NCI-H1105 (cell line): Measurements from ENCODE around the gene AP4E1.
"Not testable (repeated sequence)": the region's sequence is repeated elsewhere in the genome, so short reads cannot be mapped to it uniquely, and the experiment has no call there.

ENCODE experiments used
- DNase-seq: peaks from one replicate; lab custom pipeline; 2025; lab: John Stamatoyannopoulos, UW

AP4E1 gene

DNA sequence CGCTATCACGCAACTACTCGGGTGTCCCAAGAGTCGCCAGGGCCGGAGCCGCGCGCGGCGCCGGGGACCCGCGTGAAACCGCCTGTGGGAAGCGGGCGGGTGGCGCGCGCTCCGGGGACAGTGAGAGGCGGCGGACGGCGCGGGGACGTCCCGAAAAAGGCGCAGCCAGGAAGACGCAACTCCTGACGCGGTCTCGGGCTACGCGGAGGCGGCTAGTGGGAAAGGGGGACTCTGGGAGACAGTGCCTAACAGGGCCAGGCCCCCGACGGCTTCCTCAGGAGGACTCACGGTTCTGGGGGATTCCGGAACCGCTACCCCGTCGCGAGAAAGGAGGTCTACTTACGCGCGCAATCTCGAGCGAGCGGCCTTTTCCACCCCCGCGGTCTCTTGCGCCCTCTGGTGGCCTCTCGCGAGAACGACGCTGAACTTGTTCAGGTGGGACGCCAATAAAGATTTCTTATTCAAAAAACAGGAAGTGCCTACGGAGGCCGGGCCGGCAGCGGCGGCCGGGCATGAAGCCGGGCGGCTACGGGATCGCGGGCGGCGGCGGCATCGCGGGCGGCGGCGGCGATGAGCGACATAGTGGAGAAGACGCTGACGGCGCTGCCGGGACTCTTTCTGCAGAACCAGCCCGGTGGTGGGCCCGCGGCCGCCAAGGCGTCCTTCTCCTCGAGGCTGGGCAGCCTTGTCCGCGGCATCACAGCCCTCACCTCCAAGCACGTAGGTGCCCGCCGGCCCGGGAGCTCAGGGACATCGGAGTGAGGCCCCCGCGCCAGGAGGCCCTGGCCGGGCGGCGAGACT lies at the start of gene AP4E1:
AP4E1 (plus strand) TSS at position 475 of the 801 bp plus-strand sequence; CDS start at position 571, 96 bp downstream.
- peak; percentile 78 for DNase-seq

DNA sequence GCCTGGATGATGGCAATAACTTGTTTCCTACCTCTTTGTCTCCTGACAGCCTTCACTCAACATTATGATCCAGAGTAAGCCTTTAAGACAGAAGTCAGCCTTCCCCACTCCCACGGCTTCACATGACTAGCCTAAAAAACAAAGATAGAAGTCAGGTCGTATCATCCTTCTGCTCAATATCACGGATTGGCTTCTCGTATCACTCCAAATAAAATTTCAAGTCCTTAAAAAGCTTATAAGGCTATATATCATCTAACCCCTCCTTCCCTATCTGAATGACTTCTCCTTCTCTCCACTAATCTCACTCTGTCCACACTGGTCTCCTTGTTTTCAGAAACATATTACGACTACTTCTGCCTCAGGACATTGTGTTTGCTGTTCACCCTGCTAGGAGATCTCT lies 47.7 kb upstream of the AP4E1 start:
- DNase-seq: no peak

DNA sequence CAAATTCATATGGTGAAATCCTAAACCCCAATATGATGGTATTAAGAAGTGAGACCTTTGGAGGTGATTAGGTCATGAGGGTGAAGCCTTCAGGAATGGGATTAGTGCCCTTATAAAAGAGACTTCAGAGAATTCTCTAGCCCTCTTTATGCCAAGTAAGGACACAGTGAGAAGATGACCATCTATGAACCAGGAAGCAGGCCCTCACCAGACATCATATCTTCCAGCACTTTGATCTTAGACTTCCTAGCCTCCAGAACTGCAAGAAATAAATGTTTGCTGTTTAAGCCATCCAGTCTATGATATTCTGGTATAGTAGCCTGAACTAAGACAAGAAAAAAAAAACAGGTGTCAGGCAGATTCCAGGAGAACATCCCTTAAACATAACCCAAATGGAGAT lies 45.9 kb upstream of the AP4E1 start:
- DNase-seq: no peak

DNA sequence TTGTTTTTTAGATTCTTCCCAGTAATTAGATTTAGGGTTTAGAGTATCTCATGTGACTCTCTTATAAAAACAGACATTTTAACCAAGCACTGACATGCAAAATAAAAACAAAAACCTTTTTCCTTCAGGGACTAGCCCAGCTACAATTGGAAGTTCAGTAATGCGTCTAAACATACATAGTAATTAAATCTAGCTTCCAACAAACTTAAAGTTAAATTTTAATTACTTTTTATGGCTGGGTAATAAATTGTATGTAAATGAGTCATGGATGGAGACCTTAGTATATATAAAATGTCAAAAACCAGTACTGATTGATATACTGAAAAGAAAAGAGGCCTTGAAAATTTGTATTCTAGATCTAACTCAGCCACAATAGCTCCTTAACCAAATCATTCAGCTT lies 43.6 kb upstream of the AP4E1 start:
- no peak for DNase-seq

DNA sequence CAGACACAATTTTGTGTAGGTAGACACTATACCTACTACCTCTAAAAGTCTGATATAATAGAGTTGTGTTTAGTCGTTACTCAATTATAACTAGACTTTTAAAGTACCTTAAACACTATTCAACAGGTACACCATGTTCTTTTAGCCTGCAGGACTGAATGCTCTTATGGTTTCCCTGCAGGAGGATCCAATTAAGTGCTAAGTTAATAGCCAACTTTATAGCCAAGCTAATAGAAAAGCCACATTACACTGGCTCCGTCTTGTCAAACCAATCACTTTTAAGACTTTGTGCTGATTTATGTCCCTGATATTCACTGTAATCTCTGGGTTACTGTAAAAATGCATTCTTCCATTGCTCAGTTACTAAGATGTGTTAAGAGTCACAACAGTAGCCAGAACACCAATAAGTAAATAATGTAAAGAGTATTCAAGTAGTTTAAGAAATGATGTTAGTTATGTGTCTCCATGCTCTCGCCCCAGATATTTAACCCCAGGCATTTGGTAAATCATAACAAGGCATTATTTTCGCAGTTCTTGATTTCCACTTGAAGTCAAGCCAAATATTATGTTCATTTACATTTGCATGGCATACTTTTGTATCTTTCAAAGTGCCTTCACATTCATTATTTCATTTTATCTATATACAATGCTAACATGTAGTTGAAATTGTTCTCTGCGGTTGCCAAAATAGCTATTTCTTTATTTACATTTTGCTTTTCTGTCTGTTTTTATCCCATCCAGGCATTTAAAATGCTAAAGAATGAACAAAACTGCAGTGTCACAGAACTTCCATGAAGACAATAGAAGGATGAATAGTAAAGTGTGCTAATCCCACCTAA lies 42.7 kb upstream of the AP4E1 start:
- DNase-seq: no peak

DNA sequence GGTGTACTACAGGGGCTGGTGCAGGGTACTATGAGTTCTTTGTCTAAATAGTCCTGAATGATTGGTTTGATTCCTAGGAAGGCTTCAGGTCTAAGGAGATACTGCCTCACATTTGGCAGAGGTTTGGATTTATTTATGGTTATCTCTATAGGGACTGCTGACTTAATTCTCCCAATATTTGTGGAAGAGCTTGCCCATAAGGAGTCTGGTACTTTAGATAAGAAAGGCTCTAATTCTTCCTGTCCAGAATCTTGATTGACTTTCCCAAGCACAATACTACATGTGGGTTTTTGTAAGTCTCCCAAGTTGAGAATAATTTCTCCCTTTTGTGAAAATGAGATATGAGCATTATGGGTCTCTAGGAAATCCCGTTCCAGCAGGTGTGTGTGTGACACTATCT lies 36.7 kb upstream of the AP4E1 start:
- DNase-seq: no peak

DNA sequence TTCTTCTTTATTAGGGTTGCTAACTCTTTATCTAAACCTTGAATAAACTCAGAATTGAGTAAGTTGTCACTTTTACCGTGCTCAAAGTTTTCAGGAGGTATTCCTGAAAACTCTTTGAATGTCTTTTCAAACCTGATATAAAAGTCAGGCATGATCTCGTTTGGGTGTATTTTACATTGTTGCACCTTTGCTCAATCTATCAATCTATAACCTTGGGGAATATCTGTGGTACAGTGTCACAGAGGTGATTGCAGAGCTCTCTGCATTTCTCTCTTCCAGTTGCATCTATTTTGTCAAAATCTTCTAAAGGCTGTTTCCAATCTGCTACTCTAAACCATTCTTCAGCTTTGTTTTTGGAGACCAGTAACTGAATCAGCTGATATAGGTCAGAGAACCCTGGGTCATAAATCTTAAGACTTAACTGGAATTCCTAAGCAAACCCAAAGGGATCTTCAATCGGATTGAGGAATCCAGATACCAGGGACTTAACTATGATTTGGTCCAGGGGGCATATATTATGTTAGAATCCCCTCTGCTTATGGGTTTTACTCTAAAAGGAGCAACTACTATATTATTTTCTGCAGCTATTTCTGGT lies 35.6 kb upstream of the AP4E1 start:
- DNase-seq: no peak

DNA sequence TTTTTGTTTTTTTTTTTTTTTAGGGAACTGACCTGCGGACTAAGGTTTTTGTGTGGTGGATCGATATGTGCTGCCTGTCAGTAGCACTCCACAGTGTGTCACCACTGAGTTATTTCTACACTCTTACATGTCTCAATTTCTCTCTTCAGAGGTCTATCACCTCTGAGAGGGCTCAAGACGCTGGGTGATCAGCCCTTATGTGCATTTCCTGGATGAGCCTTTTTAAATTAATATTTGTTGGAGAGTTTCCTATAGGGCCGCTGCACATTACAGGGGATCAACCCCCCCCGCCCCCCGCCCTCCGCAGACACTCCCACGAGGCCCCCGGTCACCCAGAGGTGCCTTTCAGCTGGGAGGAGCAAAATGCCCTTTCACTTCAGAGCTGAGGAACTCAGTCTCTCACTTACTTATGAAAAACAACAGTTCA lies 34.5 kb upstream of the AP4E1 start:
- no peak for DNase-seq

DNA sequence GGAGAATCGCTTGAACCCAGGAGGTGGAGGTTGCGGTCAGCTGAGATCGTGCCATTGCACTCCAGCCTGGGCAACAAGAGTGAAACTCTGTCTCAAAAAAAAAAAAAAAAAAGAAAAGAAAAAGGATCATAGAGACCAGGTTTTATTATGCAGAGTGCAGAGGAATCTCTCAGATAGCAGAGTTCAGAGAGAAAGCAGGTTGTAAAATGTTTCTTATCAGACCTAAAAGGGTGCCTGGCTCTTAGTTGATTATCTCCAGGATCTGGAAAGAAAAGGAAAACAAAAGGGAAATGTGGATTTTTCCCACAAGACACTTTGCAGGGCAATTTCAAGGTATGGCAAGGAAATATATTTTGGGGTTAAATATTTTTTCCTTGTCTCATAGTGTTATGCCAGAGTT lies 33.2 kb upstream of the AP4E1 start:
- DNase-seq: not testable (repeated sequence)

DNA sequence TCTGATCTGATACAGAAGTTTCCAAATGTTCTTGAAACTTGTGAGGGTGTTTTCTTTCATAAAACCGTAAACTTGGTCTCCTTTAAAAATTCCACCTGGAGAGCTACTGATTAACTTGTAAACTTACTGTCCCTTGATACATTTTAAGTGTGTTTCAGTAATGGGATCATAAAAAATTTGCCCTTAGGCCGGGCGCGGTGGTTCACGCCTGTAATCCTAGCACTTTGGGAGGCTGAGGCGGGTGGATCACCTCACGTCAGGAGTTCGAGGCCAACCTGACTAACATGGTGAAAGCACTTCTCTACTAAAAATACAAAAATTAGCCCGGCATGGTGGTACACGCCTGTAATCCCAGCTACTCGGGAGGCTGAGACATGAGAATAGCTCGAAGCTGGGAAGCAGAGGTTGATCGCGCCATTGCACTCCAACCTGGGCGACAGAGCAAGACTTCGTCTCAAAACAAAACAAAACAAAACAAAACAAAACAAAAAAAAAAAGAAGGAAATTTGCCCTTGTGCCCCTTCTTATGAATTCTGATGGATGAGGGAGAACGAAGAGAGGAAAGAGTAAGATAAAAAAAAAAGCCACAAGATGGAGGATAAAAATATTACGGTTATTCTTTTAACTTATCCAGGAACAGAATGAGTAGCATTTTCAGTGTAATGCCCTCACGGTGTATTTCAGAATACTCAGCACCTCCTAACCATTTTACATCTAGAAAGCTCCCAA lies 32.1 kb upstream of the AP4E1 start:
- no peak for DNase-seq

DNA sequence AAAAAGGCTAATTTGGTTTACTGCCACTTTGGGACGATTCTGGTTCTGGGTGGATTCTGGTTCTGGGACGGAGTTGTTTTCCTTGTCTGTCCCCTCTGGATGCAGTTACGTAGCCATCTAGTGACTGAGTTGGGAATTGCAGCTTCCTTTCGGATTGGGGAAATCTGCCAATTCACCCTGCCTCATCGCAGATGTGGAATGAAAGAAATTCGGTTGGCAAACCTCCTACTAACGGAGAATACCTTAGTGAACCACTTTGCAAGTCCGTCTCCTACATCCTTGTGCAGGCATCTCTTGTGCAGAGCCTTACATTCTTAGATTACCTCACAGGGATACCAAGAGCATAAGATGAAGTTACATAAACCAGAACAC lies 31.5 kb upstream of the AP4E1 start:
- peak; percentile 9 for DNase-seq

DNA sequence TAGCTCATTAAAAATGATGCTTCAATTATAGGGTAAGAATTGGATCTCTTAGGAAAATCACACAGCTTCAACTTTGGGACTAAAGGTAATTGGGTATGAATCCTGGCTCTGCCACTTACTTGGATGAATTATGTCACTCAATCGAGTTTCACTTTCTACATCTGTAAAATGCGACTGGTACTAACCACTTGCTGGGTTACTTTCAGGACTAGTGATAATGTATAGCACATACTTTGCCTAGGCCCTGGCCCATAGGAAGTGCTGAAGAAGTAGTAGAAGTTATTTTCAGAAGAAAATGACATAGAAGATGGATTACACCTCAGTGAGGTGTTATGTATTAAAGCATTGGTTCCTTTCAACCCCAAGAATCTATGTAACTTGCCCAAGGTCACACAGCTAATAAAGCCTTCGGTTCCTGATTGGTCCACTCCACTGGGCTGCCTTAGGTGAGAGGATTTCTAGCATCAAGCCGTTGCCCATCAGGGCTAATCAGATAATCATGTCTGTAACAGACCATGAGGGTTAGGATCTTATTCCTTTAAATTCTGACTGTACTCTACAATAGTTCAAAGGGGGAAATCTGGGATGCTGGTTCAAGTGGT lies 29.4 kb upstream of the AP4E1 start:
- no peak for DNase-seq

DNA sequence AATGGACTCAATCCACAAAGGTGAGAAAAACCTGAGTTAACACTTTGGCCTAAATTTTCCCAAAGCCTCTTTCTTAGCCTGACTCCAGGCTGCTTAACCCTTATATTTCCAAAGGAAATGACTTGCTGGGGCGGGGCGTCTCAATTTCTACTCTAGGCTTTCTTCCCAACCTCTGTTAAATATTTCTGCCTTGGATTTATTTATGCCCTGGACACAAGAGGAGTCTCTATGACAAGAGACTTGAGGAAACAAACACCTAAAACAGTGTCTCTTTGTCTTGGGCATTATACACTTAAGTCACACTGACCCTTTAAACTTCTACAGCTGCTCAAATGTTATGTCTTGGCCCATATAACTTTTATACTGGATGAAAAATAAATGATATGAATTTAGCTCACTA lies 28.3 kb upstream of the AP4E1 start:
- DNase-seq: no peak

DNA sequence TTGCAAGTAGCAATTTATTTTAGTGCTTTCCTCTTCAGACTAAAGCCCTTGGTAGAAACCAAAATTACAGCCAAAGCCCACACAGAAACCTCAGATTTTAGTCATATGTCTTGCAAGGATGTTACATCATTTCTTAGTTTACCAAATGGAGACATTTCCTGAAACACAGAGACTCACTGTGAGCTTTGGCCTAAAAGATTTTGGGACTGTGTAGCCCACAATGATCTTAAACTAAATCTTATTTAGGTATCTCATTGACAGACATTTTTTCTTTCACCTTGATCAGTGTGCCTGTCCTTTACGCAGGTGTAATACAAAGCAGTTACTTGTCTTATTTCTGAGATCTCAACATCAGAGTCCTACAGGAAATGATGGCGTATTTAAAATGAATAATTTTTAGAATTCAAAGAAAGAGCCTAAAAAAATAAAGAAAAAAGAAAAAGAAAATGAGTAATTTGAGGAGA lies 27.8 kb upstream of the AP4E1 start:
- DNase-seq: no peak

DNA sequence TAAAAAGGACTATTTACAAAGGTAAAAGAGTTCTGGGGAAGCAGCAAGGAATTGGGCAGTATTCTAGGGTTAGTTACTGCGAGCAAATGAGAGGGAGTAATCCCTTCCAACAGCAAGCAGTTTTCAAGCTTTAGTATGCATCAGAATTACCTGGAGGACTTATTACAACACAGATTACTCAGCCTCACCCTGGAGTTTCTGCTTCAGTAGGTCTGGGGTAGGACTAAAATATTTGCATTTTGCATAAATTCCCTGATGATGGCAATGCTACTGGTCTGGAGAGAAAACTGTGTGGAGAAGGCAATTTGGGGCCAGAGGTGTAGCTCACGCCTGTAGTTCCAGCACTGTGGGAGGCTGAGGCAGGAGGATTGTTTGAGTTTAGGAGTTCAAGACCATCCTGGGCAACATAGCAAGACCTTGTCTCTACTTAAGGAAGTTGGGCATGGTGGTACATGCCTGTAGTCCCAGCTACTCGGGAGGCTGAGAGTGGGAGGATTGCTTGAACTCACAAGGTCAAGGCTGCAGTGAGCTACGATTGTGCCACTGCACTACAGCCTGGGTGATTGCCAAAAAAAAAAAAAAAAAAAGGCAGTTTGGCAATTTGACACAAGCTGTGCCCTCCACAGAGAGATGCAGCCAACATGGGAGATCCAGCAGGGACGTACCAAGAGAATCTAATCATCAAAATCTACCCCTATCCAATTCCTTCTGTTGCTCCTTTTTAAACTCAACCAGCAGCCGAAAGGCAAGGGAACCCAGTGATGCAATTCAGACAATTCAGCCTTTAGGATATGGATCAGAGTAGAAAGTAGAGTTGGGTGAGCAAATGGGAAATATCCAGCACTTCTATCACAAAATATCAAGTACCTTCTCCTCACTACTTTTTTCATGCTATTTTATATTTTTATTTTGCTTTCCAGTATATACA lies 27.1 kb upstream of the AP4E1 start:
- no peak for DNase-seq

DNA sequence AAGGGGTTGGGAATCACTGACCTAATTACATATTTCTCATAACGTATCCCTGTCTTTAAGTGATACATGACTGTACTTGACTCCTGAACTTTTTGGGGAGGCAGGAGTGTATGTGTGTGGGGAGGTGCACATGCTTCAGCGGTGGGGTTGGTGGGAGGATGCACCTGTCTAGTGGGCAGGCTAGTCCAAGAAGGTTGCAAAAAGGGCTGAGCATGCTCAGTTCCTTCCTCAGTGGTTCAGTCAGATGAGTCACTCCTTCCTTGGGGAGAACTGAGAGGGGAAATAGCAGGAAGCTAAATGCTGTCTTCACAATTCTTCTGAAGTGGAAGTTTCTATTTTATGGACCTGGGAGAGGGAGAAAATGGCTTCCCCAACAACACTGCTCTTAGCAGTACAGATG lies 24.6 kb upstream of the AP4E1 start:
- DNase-seq: no peak

DNA sequence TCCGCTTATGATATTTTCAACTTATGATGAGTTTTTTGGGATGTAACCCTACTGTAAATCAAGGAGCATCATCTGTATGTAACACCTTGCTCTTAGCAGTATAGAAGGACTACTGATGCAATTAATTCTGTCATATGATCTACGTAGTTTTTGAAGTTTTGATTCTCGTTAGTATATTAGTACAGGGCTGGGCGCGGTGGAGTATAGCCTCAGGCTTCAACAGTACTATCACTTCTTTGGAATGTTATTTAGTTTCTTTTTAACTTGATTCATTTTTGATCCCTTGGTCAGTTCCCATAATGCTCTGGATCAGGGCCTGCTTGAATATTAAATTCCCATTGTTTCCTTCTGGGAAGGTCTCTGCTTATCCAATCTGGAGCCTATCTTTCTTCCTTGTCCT lies 23.9 kb upstream of the AP4E1 start:
- no peak for DNase-seq

DNA sequence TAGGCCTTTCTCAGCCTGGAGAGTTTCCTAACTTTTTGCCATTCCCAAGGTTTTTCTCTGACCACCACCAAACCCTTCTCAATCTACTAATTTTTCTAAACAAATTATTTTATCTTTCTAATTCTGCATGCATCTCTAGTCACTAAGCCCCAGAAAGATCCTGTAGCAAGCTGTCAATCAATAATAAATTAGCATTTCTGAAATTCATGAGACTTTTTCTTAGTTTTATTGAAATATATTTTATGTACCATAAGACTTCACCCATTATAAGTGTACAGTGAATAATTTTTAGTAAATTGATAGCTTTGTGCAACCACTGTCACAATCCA lies 22.4 kb upstream of the AP4E1 start:
- DNase-seq: no peak

DNA sequence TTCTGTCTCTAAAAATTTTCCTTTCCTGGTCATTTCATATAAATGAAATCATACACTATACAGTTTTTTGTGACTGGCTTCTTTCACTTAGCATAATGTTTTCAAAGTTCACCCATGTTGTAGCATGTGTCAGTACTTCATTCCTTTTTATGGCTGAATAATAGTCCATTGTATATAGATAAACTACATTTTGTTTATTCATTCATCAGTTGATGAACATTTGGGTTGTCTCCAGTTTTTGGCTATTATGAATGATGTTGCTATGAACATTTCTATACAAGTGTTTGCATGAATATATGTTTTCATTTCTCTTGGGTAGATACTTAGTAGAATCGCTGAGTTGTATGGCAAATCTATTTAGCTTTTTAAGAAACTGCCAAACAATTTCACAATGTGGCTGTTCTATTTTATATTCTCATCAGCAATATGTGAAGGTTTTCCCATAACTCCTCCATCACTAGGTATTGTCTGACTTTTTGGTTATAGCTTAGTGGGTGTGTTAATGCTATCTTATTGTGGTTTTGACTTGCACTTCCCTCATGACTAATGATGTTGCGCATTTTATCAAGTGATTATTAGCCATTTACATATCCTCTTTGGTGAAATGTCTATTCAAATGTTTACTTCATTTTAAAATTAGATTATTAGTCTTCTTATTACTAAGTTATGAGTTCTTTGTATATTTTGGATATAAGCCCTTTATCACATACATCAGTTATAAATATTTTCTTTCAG lies 21.7 kb upstream of the AP4E1 start:
- DNase-seq: no peak

DNA sequence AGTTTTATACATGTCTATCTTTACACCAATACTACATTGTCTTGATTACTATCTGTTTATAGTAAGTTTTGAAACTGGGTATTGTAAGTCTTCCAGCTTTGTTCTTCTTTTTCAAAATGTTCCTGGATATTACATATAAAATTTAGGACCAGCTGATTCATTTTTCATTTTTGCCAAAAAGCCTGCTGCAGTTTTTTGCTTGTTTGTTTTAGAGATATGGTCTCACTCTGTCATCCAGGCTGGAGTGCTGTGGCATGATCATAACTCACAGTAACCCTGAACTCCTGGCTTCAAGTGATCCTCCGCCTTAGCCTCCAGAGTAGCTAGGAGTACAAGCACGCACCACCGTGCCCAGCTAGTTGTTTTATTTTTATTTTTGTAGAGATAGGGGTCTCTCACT lies 20.4 kb upstream of the AP4E1 start:
- DNase-seq: no peak
